ENCODE results near the gene FLT3LG.

DNA sequence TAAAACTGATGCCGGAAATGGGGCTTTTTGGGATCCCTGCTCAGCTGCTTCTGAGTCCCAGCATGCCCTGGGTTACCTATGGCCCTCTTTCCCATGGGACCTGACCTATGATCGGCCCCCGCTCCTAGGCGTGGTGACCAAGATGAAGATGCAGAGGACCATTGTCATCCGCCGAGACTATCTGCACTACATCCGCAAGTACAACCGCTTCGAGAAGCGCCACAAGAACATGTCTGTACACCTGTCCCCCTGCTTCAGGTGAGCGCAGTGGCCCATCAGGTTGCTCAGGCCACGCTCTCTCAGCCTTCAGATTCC is 23.7 kb downstream of the FLT3LG start:
- no peak for TF ChIP-seq PTTG1 (tag; IDR thresholded peaks at IDR 0.05; ENCODE audit: low read depth)
- TF ChIP-seq, protein P1, sequence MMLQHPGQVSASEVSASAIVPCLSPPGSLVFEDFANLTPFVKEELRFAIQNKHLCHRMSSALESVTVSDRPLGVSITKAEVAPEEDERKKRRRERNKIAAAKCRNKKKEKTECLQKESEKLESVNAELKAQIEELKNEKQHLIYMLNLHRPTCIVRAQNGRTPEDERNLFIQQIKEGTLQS (IDR thresholded peaks at IDR 0.05) = no peak
- TF ChIP-seq, protein P1 (CRISPR knock-in tag; conservative IDR thresholded peaks at IDR 0.05) = no peak
- TF ChIP-seq, protein P2, sequence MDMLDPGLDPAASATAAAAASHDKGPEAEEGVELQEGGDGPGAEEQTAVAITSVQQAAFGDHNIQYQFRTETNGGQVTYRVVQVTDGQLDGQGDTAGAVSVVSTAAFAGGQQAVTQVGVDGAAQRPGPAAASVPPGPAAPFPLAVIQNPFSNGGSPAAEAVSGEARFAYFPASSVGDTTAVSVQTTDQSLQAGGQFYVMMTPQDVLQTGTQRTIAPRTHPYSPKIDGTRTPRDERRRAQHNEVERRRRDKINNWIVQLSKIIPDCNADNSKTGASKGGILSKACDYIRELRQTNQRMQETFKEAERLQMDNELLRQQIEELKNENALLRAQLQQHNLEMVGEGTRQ (CRISPR knock-in tag; IDR thresholded peaks at IDR 0.05) = no peak
- no peak for TF ChIP-seq TRIM28 (IDR thresholded peaks at IDR 0.05)
